Stimulated activated CD4-positive, alpha-beta T cell treated with anti-CD3 and anti-CD28 coated beads, Interleukin-1b, Interleukin-23, amount 100 ng/mL, for 4 hours (primary cell): Measurements from ENCODE around the gene CYLD.

ENCODE experiments used
- DNase-seq, 2 donors: peaks; one replicate each; pipeline ENCODE4 v3.0.0-alpha.2; 2020; ENCODE audit warnings: low read depth in 2 of 2

Gene CYLD

DNA sequence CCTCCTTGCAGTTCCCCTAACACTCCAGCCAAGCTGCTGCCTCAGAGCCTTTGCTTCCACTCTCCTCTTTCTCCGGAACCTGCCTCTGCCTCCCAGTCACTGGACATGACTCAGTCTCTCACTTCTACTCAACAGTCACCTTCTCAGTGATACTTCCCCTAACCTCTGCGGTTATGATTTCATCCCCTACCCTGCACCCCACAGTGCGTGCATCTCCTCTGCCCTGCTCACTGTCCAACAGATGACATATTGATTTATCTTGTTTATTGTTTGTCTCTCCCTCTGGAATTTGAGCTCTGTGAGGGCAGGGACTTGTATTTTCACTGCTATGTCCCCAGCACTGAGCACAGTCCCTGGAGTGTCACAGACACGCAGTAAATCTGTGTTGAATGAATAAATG is 100.7 kb downstream of the CYLD start:
- DNase-seq: no peak

DNA sequence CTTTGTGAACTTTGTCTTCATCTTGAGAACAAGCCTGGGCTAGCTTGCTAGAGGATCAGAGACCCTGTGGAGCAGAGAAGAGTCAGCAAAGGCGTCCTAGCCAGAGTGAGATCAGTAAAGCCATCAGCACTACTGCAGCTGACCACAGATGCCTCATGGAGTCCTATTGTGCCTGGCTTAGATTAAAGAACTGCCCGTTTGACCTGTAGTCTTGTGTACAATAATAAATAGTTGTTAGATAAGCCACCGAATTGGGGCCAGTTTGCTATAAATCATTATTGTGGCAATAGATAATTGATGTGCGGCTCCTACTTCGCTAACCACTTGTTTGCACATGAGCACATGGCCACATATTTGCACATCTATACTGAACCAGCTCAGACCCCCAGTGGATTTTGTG is 103.0 kb downstream of the CYLD start:
- DNase-seq: no peak

DNA sequence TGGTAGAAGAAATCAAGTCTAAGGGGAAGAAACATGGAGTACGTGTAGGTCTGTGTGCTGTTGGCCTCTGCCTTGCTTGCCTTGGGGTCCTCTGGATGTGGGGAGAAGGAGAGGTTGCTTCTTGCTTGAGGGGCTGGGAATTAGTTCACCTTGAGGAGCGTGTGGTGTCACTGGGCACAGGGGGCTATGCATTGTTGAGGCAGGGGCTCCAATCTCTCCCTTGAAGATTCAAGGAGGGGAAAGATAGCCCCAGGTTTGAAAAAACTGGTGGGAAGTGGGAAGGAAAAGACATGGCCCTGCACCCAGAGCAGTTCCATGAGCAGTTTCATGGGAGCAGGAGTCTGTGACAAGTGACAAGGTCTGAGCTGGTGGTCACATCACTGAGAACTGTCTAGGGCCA is 103.4 kb downstream of the CYLD start:
- no peak for DNase-seq

DNA sequence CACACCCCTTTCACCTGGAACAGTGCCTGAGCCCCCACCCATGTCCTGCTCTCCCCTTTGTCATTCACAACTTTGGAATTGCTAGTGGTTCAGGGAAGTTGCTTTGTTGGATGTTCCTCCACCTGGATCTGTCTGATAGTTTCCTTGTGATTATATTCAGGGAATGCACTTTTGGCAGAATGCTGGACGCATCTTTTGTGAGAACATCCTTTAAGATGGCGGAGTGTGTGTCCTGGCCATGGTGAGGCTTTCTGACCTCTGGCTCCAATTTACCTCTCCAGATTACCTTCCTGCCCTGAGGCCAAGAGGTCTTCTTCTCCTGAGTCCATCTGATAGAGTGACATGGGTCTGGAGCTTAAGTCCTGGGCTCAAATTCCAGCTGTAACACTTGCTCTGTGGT is 104.6 kb downstream of the CYLD start:
- no peak for DNase-seq

DNA sequence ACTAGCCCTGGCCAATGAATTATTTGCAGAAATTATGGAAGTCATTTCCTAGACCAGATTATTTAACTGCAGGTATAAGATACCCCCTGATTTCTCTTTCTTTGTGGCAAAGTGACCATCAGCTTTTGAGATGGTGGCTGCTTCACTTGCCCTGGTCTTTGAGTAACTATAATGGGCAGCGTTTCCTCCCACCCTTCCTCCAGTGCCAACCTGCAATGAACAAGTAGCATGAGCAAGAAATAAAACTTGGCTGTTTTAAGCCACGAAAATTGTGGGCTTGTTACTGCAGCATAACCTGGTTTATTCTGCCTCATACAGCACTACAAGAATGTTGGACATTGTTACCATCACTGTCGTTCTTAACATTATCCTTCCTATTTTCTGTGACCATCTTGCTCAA is 105.3 kb downstream of the CYLD start:
- DNase-seq: no peak

DNA sequence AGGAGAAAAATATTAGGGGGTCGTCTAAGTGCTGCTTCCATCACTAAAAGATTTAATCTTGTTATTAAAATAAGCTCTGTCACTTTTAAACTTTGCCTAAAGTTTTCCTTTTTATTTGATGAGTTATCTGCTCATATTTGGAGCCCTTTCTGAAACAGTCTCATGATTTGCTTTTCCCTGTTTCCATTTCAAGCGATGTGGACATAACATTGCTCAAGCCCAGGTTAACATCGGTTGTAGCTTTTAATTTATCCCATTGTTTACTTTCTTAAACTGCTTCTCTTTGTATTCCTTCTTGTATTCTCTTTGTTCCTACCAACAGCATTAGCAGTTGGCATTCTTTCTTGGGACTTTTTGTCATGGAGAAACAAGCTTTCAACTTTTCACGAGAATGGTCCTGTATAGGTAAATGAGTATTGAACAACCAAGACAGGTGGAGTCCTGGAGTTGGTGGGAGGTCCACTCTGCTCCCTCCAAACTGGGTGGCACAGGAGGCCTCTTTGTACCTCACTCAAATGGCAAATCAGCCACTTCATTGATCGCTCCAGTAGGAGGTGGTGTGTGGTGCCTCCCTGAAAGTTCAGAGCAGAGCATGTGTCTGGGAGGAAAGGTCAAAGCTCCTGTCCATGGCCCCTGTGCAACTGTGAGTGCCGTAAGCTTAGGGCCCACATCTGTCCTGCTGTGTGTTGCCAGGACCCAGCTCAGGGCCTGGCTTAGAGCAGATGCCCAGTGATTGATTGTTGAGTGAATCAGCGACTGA is 107.0 kb downstream of the CYLD start:
- no peak for DNase-seq
